GM18505 (cell line): ENCODE results near the gene ZNF658.
"Not testable (repeated sequence)": the region's sequence is repeated elsewhere in the genome, so short reads cannot be mapped to it uniquely, and the experiment has no call there.

ENCODE experiments used
- ATAC-seq: cut with Tn5 transposase; IDR thresholded peaks from one replicate; pipeline ENCODE4 v1.9.1; 2021; ENCODE audit not compliant: unreplicated experiment
- POLR2A ChIP-seq: IDR thresholded peaks from 4 replicates; pipeline ENCODE4 v1.6.1; 2011; ENCODE audit warnings: borderline replicate concordance; ENCODE audit not compliant: insufficient read depth, insufficient read length; ENCODE audit errors: extremely low read depth

The ZNF658 gene

GRCh38 chr9:66900490-66901131 is at the start of gene ZNF658:
TSS of gene ZNF658 (plus strand) at chr9:66900725. CDS start at chr9:66903562, 2,837 bp downstream.
- peak; percentile 97 for ATAC-seq
- peak; percentile 19 for TF ChIP-seq POLR2A

DNA sequence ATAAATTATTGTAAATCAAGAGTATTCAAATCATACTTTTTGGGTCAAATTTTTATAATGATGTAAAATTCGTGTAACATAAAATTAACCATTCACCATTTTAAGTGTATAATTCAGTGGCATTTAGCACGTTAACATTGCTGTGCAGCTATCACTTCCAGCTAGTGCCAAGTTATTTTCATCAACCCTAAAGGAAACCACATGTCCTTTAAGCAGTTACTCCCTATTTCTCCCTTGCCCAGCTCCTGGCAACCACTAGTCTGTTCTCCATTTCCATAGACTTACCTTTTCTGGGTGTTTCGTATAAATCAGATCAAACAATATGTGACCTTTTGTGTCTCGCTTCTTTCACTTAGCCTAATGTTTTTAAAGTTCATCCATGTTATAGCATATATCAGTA is 38.8 kb upstream of the ZNF658 start:
- ATAC-seq: not testable (repeated sequence)

DNA sequence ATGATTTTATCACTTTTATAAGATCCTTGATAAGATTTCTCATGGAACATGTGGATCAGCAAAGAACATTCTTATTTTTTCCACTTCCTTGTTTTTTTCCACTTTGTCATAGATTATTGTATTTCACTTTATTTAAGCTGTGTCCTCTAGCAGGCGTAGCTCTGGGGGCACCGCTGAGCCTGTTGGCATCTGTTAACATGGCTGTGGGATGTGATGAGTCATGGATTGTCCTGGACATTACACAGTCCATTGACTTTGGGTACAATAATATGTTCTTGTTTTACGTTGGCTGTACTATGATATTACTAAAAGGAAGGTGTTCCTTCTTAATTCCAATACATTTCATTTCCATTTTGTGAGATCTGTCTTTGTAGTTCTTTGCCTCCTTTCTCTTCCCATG is 31.9 kb upstream of the ZNF658 start:
- not testable (repeated sequence) for ATAC-seq

- ATAC-seq: peak; percentile 58
These were observed 19.9 kb upstream of the ZNF658 start for GRCh38 chr9:66880605-66881004.

DNA sequence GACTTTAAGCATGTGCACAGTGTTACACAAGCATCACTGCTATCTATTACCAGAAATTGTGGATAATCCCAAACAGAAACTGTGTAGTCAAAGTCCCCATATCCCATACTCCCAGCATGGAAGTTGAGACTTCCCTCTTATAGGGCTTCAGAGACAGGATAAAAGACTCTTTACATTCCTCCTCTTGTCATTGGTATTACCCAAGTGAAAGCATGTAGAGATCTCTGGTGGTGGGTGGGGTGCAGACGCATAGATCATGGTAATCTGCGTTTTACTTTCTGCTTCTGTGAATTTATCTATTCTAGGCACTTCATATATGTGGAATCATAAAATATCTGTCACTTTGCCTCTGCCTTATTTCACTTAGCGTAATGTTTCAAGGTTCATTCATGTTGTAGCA is 18.7 kb upstream of the ZNF658 start:
- not testable (repeated sequence) for ATAC-seq

GRCh38 chr9:66890334-66890733 is 10.2 kb upstream of the ZNF658 start:
- peak; percentile 71 for ATAC-seq

GRCh38 chr9:66901141-66901540 is 616 bp downstream of the ZNF658 start:
- ATAC-seq: peak; percentile 15

DNA sequence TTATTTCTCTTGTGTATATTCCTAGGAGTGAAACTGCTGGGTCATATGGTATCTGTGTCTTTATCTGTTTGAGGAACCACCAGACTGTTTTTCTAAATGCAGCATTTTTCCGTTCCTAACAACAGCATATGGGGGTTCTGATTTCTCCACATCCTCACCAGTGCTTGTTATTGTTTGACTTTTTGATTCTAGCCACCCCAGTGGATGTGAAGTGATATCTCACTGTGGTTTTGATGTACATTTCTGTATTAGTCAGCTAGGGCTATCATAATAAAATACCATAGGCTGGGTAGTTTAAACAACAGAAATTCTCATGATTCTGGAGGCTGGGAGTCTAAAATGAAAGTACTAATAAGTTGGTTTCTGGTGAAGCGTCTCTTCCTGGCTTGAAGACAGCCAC is 9.0 kb downstream of the ZNF658 start:
- not testable (repeated sequence) for ATAC-seq

GRCh38 chr9:66920072-66920471 is 19.5 kb downstream of the ZNF658 start:
- ATAC-seq: not testable (repeated sequence)

GRCh38 chr9:66936194-66936870 is 35.8 kb downstream of the ZNF658 start:
- ATAC-seq: not testable (repeated sequence)

DNA sequence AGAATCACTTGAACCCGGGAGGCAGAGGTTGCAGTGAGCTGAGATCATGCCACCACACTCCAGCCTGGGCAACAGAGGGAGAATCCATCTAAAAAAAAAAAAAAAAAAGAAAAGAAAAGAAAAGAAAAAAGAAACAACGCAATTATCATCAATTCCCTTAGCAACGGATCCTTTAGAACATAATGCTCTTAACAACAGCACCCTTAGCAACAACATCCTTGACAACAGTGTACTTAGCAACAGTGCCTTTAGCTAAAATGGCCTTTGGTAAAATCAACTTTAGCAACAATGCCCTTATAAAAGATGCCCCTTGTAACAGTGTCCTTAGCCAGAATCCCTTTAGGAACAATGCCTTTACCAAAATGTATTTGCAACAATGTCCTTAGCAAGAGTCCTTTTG is 37.1 kb downstream of the ZNF658 start:
- not testable (repeated sequence) for ATAC-seq

DNA sequence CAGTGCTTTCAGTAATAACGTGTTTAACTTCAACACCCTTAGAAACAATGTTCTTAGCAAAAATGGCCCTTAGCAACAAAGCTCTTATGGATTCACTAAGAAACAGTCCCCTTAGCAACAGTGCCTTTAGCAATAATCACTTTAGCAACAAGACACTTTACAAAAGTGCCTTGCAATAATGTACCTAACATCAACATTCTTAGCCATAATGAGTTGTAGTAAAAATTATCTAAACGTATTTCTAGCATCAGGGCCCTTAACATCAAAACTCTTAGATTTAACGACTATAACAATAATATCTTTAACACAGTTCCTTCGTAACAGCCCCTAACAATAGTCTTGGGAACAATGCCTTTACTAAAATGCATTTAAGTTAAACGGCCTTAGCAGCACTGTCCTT is 37.8 kb downstream of the ZNF658 start:
- not testable (repeated sequence) for ATAC-seq

DNA sequence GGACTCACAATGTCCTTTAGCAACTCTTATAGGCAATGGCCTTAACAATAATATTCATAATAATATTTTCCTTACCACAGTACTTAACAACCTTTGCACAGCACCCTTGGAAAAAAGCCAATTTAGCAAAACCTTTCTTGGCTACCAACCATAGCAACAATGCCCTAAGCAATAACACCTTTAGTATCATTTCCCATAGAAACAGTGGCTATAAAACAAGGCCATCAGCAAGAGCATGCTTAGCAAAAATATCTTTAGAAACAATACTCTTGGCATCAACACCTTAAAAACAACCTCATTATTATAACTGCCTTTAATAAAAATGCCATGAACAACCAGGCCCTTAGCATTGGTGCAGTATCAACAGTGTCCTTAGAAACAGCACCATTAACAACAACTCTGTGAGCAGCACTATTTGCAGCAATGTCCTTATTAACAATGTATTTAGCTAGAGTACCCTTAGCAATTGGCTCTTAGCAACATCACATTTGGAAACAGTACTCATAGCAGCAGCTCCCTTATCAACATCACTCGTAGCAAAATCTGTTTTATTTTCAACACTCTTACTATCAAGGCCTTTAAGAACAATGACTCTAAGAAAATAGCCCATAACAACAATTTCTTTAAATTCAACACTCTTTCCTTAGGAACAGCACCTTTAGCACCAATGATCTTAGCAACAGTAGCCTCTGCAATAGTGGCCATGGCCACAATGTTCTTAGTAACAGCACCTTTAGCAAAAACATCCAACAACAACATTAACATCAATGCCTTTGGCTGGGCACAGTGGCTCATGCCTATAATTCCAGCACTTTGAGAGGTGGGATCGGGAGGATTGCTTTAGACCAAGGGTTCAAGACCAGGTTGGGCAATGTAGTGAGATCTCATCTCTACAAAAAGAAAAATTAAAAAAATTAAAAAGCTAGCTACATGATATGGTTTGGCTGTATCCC is 39.6 kb downstream of the ZNF658 start:
- ATAC-seq: not testable (repeated sequence)

DNA sequence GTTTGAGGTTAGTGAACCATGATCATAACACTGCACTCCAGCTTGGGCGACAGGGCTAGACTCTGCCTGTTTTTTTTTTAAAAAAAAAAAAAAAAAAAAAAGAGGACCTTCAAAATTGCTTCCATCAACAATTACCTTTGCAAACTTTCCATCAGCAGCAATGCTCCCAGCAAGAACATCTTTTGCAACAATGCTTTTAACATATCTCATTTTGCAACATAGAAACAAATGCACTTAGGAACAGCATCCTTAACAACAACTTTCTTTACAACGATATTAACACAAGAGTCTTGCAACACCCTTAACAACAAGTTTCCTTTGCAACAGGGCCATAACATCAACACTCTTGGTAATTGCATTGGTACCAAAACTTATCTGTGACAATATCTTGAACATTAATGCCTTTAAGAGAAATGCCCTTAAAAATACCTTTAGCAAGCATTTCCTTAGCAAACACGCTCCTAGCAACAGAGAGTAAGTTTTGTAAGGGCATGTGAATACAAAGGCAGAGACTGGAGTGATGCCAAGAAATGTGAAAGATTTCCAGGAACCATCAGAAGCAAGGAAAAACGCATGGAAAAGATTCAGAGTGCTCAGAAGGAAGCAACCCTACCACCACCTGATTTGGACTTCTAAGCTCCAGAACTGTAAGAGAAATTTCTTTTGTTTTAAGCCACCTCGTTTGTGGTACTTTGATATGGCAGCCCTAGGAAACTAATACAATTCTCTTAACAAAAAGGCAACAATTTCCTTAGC is 42.1 kb downstream of the ZNF658 start:
- not testable (repeated sequence) for ATAC-seq

DNA sequence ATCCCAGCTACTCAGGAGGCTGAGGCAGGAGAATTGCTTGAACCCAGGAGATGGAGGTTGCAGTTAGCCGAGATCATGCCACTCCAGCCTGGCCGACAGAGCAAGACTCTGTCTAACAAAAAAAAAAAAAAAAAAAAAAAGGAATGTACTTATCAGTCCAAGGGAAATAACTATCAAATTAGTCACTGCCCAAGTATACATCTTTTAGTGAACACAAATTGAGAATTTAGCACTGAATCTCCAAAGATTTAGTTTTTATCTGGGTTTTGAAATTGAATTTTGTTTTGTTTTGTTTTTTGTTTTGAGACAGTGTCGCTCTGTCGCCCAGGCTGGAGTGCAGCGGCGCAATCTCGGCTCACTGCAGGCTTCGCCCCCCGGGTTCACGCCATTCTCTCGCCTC is 52.1 kb downstream of the ZNF658 start:
- ATAC-seq: not testable (repeated sequence)
